Lung (tissue), 12 donors: Measurements from ENCODE around the gene CNN2. TPM values are rescaled to one million over a fixed set of nuclear protein-coding genes. Genes with fewer than 3 reads are reported as not detected.

Source experiments
- ATAC-seq: fragments of 200-7000 bp; cut with Tn5 transposase; one replicate; pipeline ENCODE4 v1.9.1; 2020; ENCODE audit warnings: moderate number of reproducible peaks; ENCODE audit not compliant: insufficient read depth, low FRiP score
- DNase-seq, 3 donors: peaks; one replicate each; pipeline ENCODE4 v3.0.0-alpha.2; 2013 to 2017
- H3K27ac ChIP-seq, 2 donors: one replicate each; pipeline ENCODE4 v1.5.1; 2013; ENCODE audit warnings: mild to moderate bottlenecking in 2 of 2, moderate library complexity in 2 of 2, control low read depth in 1 of 2, inconsistent platforms in 1 of 2, low read depth in 1 of 2, low read length in 1 of 2
- H3K27me3 ChIP-seq, 3 donors: one replicate each; pipeline ENCODE4 v1.5.1; 2013; ENCODE audit warnings: low read length in 2 of 3; ENCODE audit not compliant: control insufficient read depth in 3 of 3, insufficient read depth in 3 of 3
- H3K36me3 ChIP-seq, 4 donors: one replicate each; pipeline ENCODE4 v1.5.1; 2013; ENCODE audit warnings: low read length in 4 of 4, mild to moderate bottlenecking in 1 of 4, moderate library complexity in 1 of 4; ENCODE audit not compliant: control insufficient read depth in 4 of 4, insufficient read depth in 4 of 4
- H3K4me1 ChIP-seq, 5 donors: one replicate each; pipeline ENCODE4 v1.5.1; 2013; ENCODE audit warnings: low read length in 5 of 5, mild to moderate bottlenecking in 2 of 5, moderate library complexity in 1 of 5; ENCODE audit not compliant: control insufficient read depth in 5 of 5, insufficient read depth in 5 of 5
- H3K4me3 ChIP-seq: one replicate; pipeline ENCODE4 v1.5.1; 2013; ENCODE audit warnings: mild to moderate bottlenecking, control low read depth, moderate library complexity
- H3K9ac ChIP-seq, 2 donors: one replicate each; pipeline ENCODE4 v1.5.1; 2013; ENCODE audit warnings: low read length in 2 of 2, control low read depth in 1 of 2; ENCODE audit not compliant: insufficient read depth in 1 of 2
- H3K9me3 ChIP-seq, 4 donors: one replicate each; pipeline ENCODE4 v1.5.1; 2013; ENCODE audit warnings: low read length in 3 of 4, mild to moderate bottlenecking in 1 of 4, moderate library complexity in 1 of 4; ENCODE audit not compliant: control insufficient read depth in 4 of 4, insufficient read depth in 3 of 4
- WGBS, 2 donors: extraction: QIAGEN DNeasy Blood & Tissue Kit; methylation state at CpG; one replicate each; pipeline ENCODE4 v1.1.7; 2013; 5-methylcytosine and 5-hydroxymethylcytosine counted together
- polyA plus RNA-seq, 2 donors: library from polyadenylated mRNA; stranded (reverse); fragments of 200-250 nt; gene quantifications; one replicate each; pipeline ENCODE4 v1.2.1, GENCODE V29; 2013
- total RNA-seq, 2 donors: library from RNA; depleted of rRNA in 1 of 2; stranded (reverse); fragments of >200 nt in 1 of 2; gene quantifications; one replicate each; pipeline ENCODE4 v1.2.1, GENCODE V29; 2014 to 2021
- TF ChIP-seq, protein P1 (sequence below): IDR thresholded peaks from 2 replicates; pipeline ENCODE4 v1.5.1; 2012; ENCODE audit warnings: mild to moderate bottlenecking; ENCODE audit errors: control extremely low read depth, extremely low read depth
- donor health status: control.
- donor health status: control.
- donor health status: Bipolar disorder and iron deficiency.
- donor health status: healthy.
- donor health status: DM: yes; HTN: yes; CAD: no.

The CNN2 gene
- total and polyA plus RNA-seq, 4 donors: 161 to 236 (median 180) TPM

DNA sequence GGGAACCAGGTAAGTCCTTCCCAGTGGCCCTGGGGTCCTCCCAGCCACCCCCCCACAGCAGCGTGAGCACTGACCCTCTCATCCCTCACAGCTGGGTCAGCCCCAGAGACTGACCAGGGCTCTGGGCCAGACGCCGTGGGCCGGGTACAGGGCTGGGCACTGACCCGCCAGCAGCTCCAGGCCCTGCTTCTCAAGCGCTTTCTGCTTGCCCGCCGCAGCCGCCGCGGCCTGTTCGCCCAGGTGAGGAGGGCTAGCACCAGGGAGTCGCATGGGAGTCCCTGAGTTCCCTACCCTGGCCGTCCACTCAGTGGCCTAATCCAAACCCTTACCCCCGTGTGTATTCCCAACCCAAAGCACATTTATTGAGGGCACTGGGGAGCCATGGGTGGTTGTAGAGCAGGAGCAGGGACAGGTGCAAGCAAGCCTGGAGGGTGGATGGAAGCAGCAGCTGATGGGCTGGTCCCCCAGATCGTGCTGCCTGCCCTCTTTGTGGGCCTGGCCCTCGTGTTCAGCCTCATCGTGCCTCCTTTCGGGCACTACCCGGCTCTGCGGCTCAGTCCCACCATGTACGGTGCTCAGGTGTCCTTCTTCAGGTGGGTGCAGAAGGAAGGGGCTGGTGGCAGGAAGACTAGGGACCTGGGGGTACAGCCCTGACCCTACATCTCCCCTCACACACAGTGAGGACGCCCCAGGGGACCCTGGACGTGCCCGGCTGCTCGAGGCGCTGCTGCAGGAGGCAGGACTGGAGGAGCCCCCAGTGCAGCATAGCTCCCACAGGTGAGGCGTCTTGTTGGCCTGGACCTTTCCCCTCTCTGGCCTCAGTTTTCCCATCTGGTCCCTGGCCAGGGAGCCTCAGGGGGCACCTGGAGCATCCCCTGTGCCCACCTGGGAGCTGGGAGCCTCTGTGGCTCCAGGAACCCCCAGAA lies 28.0 kb downstream of the CNN2 start:
- Histone ChIP-seq H3K27ac (no peak overlapping the region), H3K27me3 (no peaks in the 10 kb centered on the region), H3K36me3 (peaks cover 0 to 11% (median 0%) of the 10 kb centered on the region in 4 donors), H3K9ac (no peak overlapping the region), H3K9me3 (peaks cover 0 to 29% (median 11%) of the 10 kb centered on the region in 4 donors), H3K4me1 (no peaks in the 10 kb centered on the region), H3K4me3 (no peak overlapping the region)
- ATAC-seq: no peak
- DNase-seq: no peak
- TF ChIP-seq, protein P1, sequence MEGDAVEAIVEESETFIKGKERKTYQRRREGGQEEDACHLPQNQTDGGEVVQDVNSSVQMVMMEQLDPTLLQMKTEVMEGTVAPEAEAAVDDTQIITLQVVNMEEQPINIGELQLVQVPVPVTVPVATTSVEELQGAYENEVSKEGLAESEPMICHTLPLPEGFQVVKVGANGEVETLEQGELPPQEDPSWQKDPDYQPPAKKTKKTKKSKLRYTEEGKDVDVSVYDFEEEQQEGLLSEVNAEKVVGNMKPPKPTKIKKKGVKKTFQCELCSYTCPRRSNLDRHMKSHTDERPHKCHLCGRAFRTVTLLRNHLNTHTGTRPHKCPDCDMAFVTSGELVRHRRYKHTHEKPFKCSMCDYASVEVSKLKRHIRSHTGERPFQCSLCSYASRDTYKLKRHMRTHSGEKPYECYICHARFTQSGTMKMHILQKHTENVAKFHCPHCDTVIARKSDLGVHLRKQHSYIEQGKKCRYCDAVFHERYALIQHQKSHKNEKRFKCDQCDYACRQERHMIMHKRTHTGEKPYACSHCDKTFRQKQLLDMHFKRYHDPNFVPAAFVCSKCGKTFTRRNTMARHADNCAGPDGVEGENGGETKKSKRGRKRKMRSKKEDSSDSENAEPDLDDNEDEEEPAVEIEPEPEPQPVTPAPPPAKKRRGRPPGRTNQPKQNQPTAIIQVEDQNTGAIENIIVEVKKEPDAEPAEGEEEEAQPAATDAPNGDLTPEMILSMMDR: no peak
- WGBS, 2 donors: 94 to 96% methylated on average over 23 to 28 of the region's 28 CpGs

DNA sequence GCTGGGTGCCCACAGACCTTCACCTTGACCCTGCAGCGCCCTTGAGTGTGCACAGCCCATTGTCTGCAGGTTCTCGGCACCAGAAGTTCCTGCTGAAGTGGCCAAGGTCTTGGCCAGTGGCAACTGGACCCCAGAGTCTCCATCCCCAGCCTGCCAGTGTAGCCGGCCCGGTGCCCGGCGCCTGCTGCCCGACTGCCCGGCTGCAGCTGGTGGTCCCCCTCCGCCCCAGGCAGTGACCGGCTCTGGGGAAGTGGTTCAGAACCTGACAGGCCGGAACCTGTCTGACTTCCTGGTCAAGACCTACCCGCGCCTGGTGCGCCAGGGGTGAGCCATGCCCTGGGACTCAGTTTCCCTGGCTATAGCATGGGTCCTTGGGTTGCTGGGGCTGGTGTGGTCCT lies 28.6 kb downstream of the CNN2 start:
- WGBS, 2 donors: 94 to 100% methylated on average over 14 of the region's 14 CpGs
- H3K9me3 ChIP-seq: peaks cover 0 to 29% (median 11%) of the 10 kb centered on the region in 4 donors
- H3K4me3 ChIP-seq: no peak overlapping the region
- DNase-seq (no peak), ATAC-seq (no peak)
- H3K36me3 ChIP-seq: peaks cover 0 to 11% (median 0%) of the 10 kb centered on the region in 4 donors
- H3K9ac ChIP-seq: no peak overlapping the region
- H3K27ac ChIP-seq: no peak overlapping the region
- TF ChIP-seq, protein P1: no peak
- H3K27me3 ChIP-seq: no peaks in the 10 kb centered on the region
- H3K4me1 ChIP-seq: no peaks in the 10 kb centered on the region

DNA sequence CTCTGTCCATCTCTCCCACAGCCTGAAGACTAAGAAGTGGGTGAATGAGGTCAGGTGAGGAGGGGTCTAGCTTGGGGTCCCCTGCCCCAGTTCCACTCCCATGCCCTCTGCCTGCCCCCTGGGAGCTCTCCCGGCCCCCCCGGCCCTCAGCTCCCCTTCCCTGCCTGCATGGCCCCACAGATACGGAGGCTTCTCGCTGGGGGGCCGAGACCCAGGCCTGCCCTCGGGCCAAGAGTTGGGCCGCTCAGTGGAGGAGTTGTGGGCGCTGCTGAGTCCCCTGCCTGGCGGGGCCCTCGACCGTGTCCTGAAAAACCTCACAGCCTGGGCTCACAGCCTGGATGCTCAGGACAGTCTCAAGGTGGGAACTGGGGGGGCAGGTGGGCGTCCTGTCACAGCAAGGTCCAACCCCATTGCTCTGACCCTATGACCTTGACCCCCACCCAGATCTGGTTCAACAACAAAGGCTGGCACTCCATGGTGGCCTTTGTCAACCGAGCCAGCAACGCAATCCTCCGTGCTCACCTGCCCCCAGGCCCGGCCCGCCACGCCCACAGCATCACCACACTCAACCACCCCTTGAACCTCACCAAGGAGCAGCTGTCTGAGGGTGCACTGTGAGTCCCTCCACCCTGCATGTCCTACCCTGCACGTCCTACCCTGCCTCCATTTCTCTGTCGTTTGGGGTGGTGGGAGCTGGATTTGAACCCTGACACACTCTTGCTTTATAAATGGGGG lies 29.6 kb downstream of the CNN2 start:
- no peak for ATAC-seq

More for the DNA sequence above, 29.6 kb downstream of the CNN2 start:
- no peak for DNase-seq
- Histone ChIP-seq H3K36me3 (peaks cover 0 to 11% (median 0%) of the 10 kb centered on the region in 4 donors), H3K9ac (no peak overlapping the region), H3K4me1 (no peaks in the 10 kb centered on the region), H3K9me3 (peaks cover 0 to 29% (median 11%) of the 10 kb centered on the region in 4 donors), H3K4me3 (no peak overlapping the region), H3K27ac (no peak overlapping the region), H3K27me3 (no peaks in the 10 kb centered on the region)
- WGBS, 2 donors: 96 to 97% methylated on average over 20 of the region's 20 CpGs
- TF ChIP-seq, protein P1: no peak
